ENCODE data around the gene ASTN2.

ASTN2 gene

DNA sequence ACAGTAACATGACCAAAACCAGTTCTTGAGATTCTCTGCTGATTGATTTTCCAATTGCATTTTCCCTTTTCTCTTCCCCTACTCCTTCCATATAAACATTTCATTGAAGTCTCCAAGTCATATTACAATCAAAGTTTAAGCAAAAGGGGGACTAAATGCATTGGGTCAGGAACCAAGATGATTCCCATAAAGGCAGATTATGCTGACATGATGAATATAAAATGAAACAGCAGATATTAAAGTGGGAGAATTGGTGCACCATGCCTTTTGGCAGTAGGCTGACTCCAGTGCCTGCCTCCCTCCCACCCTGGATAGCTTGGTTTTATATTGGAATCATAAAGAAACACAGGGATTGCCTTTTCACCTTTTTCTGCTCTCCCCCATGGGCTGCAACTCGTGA lies 118.4 kb downstream of the ASTN2 start:
- no peaks in the 10 kb centered on the region for H3K79me2 ChIP-seq (ENCODE audit: insufficient read depth, low read length)

GRCh38 chr9:117293206-117294114 lies 121.4 kb downstream of the ASTN2 start:
- Histone ChIP-seq H3K27me3 (ENCODE audit: insufficient read depth, low read length, poor library complexity) (no peaks in the 10 kb centered on the region), H3K4me3 (ENCODE audit: low read depth in 1 of 2, low read length in 2 of 2) (no peak overlapping the region), H3K9me3 (ENCODE audit: insufficient read depth, low read length, severe bottlenecking) (no peaks in the 10 kb centered on the region), H2AFZ (ENCODE audit: low read depth, low read length) (no peak overlapping the region), H3K4me2 (ENCODE audit: insufficient read depth, low read length) (no peak overlapping the region), H3K36me3 (ENCODE audit: insufficient read depth, low read length) (no peaks in the 10 kb centered on the region), H3K4me1 (ENCODE audit: insufficient read depth, low read length) (no peaks in the 10 kb centered on the region), H3K9ac (ENCODE audit: low read depth, low read length) (no peak overlapping the region), H3K27ac (ENCODE audit: low read length) (no peak overlapping the region), H3K79me2 (ENCODE audit: insufficient read depth, low read length) (no peaks in the 10 kb centered on the region), H4K20me1 (ENCODE audit: insufficient read depth, low read length) (no peaks in the 10 kb centered on the region)
- no peak for ATAC-seq (ENCODE audit: insufficient read depth, low read depth)
- TF ChIP-seq, protein P1, sequence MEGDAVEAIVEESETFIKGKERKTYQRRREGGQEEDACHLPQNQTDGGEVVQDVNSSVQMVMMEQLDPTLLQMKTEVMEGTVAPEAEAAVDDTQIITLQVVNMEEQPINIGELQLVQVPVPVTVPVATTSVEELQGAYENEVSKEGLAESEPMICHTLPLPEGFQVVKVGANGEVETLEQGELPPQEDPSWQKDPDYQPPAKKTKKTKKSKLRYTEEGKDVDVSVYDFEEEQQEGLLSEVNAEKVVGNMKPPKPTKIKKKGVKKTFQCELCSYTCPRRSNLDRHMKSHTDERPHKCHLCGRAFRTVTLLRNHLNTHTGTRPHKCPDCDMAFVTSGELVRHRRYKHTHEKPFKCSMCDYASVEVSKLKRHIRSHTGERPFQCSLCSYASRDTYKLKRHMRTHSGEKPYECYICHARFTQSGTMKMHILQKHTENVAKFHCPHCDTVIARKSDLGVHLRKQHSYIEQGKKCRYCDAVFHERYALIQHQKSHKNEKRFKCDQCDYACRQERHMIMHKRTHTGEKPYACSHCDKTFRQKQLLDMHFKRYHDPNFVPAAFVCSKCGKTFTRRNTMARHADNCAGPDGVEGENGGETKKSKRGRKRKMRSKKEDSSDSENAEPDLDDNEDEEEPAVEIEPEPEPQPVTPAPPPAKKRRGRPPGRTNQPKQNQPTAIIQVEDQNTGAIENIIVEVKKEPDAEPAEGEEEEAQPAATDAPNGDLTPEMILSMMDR (IDR thresholded peaks at IDR 0.05; ENCODE audit: borderline replicate concordance, extremely low read depth, low read length, poor library complexity, severe bottlenecking), result no peak
- no peak for TF ChIP-seq EZH2 (IDR thresholded peaks at IDR 0.05; ENCODE audit: borderline replicate concordance, low read depth, low read length, severe bottlenecking)
- DNase-seq, result no peak

More for the DNA sequence above, 118.4 kb downstream of the ASTN2 start:
- DNase-seq, result no peak
- Histone ChIP-seq H3K27me3 (ENCODE audit: insufficient read depth, low read length, poor library complexity) (no peaks in the 10 kb centered on the region), H3K4me2 (ENCODE audit: insufficient read depth, low read length) (no peak overlapping the region), H3K36me3 (ENCODE audit: insufficient read depth, low read length) (no peaks in the 10 kb centered on the region), H3K4me3 (ENCODE audit: low read depth in 1 of 2, low read length in 2 of 2) (no peak overlapping the region), H3K9ac (ENCODE audit: low read depth, low read length) (no peak overlapping the region), H4K20me1 (ENCODE audit: insufficient read depth, low read length) (no peaks in the 10 kb centered on the region), H2AFZ (ENCODE audit: low read depth, low read length) (no peak overlapping the region), H3K27ac (ENCODE audit: low read length) (no peak overlapping the region), H3K9me3 (ENCODE audit: insufficient read depth, low read length, severe bottlenecking) (no peaks in the 10 kb centered on the region), H3K4me1 (ENCODE audit: insufficient read depth, low read length) (no peaks in the 10 kb centered on the region)
- no peak for ATAC-seq (ENCODE audit: insufficient read depth, low read depth)
- TF ChIP-seq, protein P1 (IDR thresholded peaks at IDR 0.05; ENCODE audit: borderline replicate concordance, extremely low read depth, low read length, poor library complexity, severe bottlenecking), result no peak
- no peak for TF ChIP-seq EZH2 (IDR thresholded peaks at IDR 0.05; ENCODE audit: borderline replicate concordance, low read depth, low read length, severe bottlenecking)

DNA sequence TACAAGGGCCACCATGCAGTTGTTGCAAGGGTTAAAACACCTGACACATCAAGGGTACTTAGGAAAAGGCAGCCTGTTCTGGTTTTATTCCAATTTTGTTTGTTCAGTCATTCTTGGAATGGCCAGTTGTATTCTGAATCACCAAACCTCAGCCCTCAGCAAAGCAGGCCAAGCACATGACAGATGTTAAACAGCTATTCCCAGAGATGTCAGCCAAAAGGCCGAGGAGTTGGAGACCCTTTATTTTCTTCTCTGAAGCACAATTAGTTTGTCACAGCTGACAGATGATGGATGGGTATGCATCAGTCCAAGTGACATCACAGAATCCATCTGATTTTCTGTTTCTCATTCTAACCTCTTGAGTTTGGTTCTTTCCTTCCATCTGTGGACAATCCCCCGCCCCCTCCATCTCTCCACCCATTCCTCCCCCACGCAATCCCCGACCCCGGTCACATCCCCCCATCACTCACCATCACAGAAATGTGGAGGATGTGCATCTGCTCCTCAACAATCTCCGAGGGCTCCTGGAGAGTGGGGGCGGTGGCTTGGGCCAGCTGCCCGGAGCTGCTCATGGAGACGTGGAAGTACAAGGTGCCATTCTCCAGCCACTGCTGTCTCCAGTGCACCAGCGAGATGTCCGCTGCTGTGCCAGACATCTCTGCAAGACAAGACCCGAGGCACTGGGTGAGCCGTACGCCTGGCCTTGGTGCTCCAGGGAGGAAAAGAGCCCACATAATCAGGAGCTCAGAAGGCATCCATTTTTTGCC lies 123.8 kb downstream of the ASTN2 start:
- H3K27ac ChIP-seq (ENCODE audit: low read length), result no peak overlapping the region
- no peak overlapping the region for H2AFZ ChIP-seq (ENCODE audit: low read depth, low read length)
- no peaks in the 10 kb centered on the region for H3K36me3 ChIP-seq (ENCODE audit: insufficient read depth, low read length)
- H3K9me3 ChIP-seq (ENCODE audit: insufficient read depth, low read length, severe bottlenecking), result no peaks in the 10 kb centered on the region
- no peaks in the 10 kb centered on the region for H3K4me1 ChIP-seq (ENCODE audit: insufficient read depth, low read length)
- TF ChIP-seq, protein P1 (IDR thresholded peaks at IDR 0.05; ENCODE audit: borderline replicate concordance, extremely low read depth, low read length, poor library complexity, severe bottlenecking), result no peak
- TF ChIP-seq EZH2 (IDR thresholded peaks at IDR 0.05; ENCODE audit: borderline replicate concordance, low read depth, low read length, severe bottlenecking), result no peak
- no peaks in the 10 kb centered on the region for H4K20me1 ChIP-seq (ENCODE audit: insufficient read depth, low read length)
- H3K9ac ChIP-seq (ENCODE audit: low read depth, low read length), result no peak overlapping the region
- DNase-seq (no peak), ATAC-seq (ENCODE audit: insufficient read depth, low read depth) (no peak)
- no peak overlapping the region for H3K4me2 ChIP-seq (ENCODE audit: insufficient read depth, low read length)
- no peak overlapping the region for H3K4me3 ChIP-seq (ENCODE audit: low read depth in 1 of 2, low read length in 2 of 2)
- no peaks in the 10 kb centered on the region for H3K79me2 ChIP-seq (ENCODE audit: insufficient read depth, low read length)
- H3K27me3 ChIP-seq (ENCODE audit: insufficient read depth, low read length, poor library complexity), result no peaks in the 10 kb centered on the region

Measured in DND-41 (cell line).